ENCODE data around the gene AKAIN1. TPM values are rescaled to one million over a fixed set of nuclear protein-coding genes. Genes with fewer than 3 reads are reported as not detected.

The AKAIN1 gene
- total and polyA plus RNA-seq, 10 of the 15 experiments (the other 5 are each of a cell fraction or from before 2014, with no cell fraction given): not detected

GRCh38 chr18:5159080-5159479, 38.0 kb downstream of the AKAIN1 start (continued):
- TF ChIP-seq ZBTB11 (CRISPR knock-in tag; IDR thresholded peaks at IDR 0.05) (no peak), NFYA (IDR thresholded peaks at IDR 0.05; ENCODE audit: borderline replicate concordance, low read depth, low read length) (no peak), CEBPZ (IDR thresholded peaks at IDR 0.05; ENCODE audit: low read depth, low read length) (no peak), BCL3 (IDR thresholded peaks at IDR 0.05; ENCODE audit: borderline replicate concordance, insufficient read depth, low read depth, low read length, poor library complexity, severe bottlenecking) (no peak), E4F1 (IDR thresholded peaks at IDR 0.05; ENCODE audit: borderline replicate concordance, partially characterized antibody) (no peak), NKRF (conservative IDR thresholded peaks at IDR 0.05) (no peak)

Measured in GM12878 (cell line).